ENCODE results near the gene SCIN.
"Not testable (repeated sequence)": the region's sequence is repeated elsewhere in the genome, so short reads cannot be mapped to it uniquely, and the experiment has no call there.

Gene SCIN

GRCh38 chr7:12647364-12648219 lies 77.1 kb downstream of the SCIN start:
- peak; percentile 36 for DNase-seq (ENCODE audit: low spot score)

GRCh38 chr7:12648704-12649261 lies 78.3 kb downstream of the SCIN start:
- DNase-seq (ENCODE audit: low spot score), result no peak

GRCh38 chr7:12649348-12649747 lies 78.8 kb downstream of the SCIN start:
- no peak for DNase-seq (ENCODE audit: low spot score)

- no peak for DNase-seq (ENCODE audit: low spot score)
Observed at GRCh38 chr7:12650080-12650479, 79.6 kb downstream of the SCIN start.

DNA sequence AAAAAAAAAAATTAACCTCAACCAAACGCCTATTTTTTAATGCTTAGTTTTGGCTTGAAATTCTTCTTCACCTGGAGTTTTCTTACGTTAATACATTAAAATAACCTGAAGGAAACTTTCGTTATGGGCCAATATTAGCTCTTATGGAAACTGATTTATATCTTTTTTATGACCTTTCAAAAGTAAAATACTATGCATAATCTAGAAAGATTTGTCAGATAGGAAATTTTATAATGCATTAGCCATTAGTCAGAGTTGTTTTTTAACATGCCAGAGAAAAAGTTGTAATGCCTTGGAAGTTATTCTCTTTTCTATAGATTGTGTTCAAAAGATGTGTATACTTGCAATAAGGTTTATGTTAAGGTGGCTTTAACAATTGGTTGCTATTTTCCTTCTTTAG lies 82.6 kb downstream of the SCIN start:
- DNase-seq (ENCODE audit: low spot score), result no peak

DNA sequence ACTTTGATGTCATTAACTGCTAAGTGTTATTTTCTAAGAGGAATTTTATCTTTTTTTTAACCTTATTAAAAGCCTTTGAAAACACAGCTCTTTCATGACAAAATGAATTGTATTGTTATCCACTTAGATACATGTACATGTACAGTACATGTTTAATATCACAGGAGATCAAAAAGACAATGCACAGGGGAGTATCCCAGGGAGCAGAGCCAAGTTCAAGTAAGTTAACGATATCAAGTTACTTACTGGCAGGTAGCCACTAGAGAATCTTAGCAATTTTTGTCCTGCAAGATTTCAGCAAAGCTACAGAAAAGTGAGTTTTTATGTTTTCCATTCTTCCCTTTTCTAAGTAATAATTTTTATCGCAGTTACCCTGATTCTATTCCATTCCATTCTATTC lies 83.0 kb downstream of the SCIN start:
- DNase-seq (ENCODE audit: low spot score), result no peak

- DNase-seq (ENCODE audit: low spot score), result no peak
Observed at GRCh38 chr7:12655161-12655560, 84.6 kb downstream of the SCIN start.

GRCh38 chr7:12660423-12660822 lies 89.9 kb downstream of the SCIN start:
- peak; percentile 65 for DNase-seq (ENCODE audit: low spot score)

- not testable (repeated sequence) for DNase-seq (ENCODE audit: low spot score)
Observed at GRCh38 chr7:12660986-12661385, 90.5 kb downstream of the SCIN start.

- DNase-seq (ENCODE audit: low spot score), result no peak
Observed at GRCh38 chr7:12661581-12661980, 91.1 kb downstream of the SCIN start.

DNA sequence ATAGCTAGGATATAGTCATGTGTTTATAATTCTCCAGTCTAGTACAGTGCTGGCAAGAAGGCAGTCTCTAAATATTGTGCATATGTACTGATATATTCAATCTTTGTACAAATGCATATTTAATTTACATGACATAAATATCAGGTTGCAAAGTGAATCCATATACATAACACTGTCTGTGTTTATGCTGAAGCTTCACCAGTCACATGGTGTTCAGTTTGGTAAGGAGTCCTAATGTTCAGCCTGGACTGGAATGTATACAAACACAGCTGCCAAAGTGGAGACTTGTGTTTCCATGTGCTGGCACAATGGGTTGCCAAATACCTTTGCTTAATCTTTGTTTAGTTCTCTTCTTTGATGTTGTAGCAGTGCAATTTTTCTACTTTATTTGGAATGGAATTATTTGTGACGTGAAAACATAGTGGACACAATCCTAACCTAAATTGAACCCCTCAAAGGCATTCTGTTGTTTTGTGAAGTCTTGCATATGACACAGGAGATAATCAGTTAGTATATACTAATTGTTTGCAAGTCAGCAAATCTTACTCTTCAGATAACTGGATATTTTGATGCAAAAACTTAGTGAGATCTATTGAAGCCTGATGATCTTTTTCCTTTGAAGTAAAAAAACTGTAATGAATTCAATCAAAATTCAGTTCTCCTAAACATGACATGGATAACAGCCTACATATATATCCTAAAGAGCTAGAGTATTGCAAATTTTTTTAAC lies 99.6 kb downstream of the SCIN start:
- peak; percentile 27 for DNase-seq (ENCODE audit: low spot score)

DNA sequence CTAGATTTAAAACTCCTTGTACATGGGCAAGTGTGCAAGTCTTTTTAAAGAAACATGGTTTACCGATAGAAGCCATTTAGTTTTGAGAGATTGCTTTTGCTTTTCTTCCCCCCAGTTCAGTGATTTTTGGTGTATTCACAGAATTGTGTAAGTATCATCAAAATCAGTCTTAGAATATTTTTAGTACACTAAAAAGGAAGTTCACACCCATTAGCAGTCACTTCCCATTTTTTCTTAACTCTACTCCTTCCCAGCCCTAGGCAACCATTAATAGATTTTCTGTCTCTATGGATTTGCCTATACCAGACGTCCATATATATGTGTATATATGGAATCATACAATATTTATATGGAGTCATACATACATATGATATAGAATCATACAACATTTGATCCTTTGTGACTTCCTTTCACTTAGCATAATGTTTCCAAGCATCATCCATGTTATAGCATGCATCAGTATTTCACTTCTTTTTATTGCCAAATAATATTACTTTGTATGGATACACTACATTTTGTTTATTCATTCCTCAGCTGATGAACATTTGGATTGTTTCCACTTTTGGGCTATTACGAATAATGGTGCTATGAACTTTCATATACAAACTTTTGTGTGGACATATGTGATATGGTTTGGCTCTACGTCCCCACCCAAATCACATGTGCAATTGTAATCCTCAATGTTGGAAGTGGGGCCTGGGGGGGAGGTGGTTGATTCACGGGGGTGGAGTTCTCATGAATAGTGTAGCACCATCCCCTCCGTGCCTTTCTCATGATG lies 100.4 kb downstream of the SCIN start:
- no peak for DNase-seq (ENCODE audit: low spot score)

DNA sequence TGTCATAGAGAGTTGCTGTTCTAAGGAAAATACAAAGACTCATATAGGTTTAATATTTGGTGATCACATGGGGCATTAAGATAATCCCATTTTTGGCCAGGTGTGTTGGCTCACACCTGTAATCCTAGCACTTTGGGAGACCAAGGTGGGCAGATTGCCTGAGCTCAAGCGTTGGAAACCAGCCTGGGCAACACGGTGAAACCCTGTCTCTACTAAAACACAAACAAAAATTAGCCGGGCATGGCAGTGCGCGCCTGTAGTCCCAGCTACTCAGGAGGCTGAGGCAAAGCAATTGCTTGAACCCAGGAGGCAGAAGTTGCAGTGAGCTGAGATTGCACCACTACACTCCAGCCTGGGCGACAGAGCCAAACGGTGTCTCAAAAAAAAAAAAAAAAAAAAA lies 102.9 kb downstream of the SCIN start:
- not testable (repeated sequence) for DNase-seq (ENCODE audit: low spot score)

- DNase-seq (ENCODE audit: low spot score), result no peak
Observed at GRCh38 chr7:12674053-12674452, 103.5 kb downstream of the SCIN start.

DNA sequence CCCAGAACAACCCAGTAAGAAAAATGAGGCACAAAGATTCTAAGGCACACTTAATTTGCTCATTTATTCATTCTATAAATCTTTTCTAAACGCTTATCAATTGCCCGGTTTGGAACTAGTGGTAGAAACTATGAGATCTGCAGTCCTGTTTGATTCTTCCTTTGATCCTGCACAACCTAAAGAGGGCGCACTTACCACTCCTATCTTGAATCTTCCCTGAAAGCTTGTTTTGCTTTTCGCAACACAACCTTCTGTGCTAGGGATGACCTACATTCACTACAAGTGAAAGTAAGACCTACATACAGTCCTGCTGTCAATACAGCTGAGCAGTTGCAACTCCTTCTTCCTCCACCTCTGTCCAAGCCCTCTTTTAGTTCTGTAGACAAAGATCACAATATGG lies 104.3 kb downstream of the SCIN start:
- peak; percentile 7 for DNase-seq (ENCODE audit: low spot score)

DNA sequence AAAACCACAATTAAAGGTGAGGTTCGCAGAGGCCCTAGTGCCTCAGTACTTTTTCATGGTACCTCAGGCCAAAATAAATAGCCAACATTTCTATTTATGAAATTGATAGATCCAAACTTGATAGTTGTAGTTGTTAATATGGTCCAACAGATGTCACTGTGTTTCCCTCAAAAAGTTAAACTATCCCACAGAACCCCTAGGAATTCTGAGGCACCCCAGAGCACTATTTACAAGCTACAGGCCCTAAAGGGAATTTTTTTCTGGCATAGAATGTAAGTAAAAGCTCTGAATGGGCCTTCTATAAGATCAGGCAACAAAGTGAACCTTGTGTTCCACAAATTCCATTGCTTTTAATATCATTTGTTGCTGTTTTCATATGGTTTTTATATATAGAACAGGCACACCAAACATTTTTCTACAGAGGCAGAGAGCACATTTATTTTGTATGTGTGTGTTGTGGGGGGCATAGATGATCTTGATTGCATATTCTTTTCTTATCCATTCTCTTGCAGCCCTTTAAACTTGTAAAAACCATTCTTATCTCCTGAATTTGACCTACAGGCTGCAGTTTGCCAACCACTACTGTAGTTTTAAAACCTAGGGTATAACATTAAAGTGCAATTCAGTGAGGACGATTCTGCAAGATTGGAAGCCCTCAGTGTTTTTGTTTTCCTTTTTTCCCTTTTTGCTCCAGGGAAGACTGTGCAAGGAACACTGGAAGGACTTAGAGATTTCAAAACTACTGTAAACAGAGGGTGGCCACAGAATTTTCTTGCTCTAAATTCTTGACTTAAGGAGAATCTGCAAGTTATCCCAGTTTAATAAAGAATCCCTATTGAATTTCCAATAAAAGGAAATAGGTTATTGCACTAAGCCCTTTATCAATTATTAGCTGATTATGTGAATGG lies 113.4 kb downstream of the SCIN start:
- peak; percentile 35 for DNase-seq (ENCODE audit: low spot score)

DNA sequence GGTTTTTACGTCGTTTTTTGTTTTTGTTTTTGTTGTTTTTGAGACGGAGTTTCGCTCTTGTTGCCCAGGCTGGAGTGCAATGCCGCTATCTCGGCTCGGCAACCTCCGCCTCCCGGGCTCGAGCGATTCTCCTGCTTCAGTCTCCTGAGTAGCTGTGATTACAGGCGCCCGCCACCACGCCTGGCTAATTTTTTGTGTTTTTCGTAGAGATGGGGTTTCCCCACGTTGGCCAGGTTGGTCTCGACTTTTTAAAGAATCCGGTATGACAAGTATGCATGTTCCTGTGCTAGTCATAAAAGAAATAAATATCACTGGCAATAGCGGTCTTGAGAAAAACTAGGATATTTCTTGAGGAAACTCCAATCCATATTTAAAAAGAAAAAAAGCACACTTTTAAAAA lies 114.2 kb downstream of the SCIN start:
- DNase-seq (ENCODE audit: low spot score), result no peak

- no peak for DNase-seq (ENCODE audit: low spot score)
Observed at GRCh38 chr7:12685550-12685949, 115.0 kb downstream of the SCIN start.

- peak; percentile 92 for DNase-seq (ENCODE audit: low spot score)
Observed at GRCh38 chr7:12686234-12686890, 115.8 kb downstream of the SCIN start.

GRCh38 chr7:12686891-12687717 lies 116.6 kb downstream of the SCIN start, which contains the start of gene ARL4A:
TSS of gene ARL4A (plus strand) at chr7:12687633. CDS start at chr7:12688255, 622 bp downstream.
- DNase-seq (ENCODE audit: low spot score), result peak; percentile 98
